CD4-positive, alpha-beta T cell treated with Interleukin-15 for 4 hours (primary cell): ENCODE results near the gene NLGN4X.

ENCODE experiments used
- DNase-seq: peaks from one replicate; pipeline ENCODE4 v3.0.0-alpha.2; 2020; ENCODE audit warnings: low spot score

NLGN4X gene

GRCh38 chrX:5867778-5868177, 360.9 kb downstream of the NLGN4X start:
- no peak for DNase-seq

GRCh38 chrX:5857232-5857631, 371.4 kb downstream of the NLGN4X start:
- DNase-seq = no peak

DNA sequence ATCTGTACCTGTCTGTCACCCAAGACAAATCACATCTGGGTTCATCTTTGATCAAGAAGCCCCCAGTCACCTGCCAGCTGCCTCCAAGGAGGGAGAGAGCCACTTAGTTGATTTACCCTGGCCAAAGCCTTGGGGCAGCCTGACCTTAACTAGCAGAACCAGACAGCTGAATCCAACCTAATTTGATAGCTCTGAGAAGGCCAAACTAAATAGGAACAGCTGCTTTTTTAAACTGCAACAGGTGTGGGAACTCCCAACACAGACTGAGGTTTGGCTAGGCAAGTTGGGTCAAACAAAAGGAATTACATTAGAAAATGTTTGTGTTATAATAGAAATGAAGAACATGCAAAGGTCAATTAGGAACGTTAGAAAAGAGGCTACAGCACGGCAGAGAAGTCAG, 375.7 kb downstream of the NLGN4X start:
- no peak for DNase-seq

DNA sequence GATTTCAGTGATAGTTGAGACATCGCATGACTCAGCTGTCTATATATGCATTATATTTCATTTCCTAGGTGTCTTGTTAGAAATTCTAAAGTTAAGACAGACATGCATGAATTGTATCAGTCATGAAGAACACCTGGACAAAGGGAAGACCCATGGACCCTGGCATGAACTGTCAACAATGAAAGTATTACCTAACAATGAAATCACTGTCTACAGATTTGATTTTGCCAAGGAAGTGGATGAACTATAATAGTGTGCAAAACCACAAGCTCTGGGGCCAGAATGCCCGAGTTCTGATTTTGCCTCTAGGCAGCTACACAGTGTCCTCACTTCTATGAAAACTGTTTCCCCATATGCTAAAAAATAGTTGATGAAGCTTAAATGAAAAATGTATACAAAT, 386.1 kb downstream of the NLGN4X start:
- DNase-seq = no peak
